ENCODE results near the gene SDC3.

Gene SDC3

GRCh38 chr1:30847358-30847972 is 61.1 kb downstream of the SDC3 start:
- DNase-seq (ENCODE audit: low spot score) = peak; percentile 81

- DNase-seq (ENCODE audit: low spot score) = no peak
These were observed 62.0 kb downstream of the SDC3 start for GRCh38 chr1:30846587-30846986.

GRCh38 chr1:30845904-30846290 is 62.7 kb downstream of the SDC3 start:
- no peak for DNase-seq (ENCODE audit: low spot score)

GRCh38 chr1:30845237-30845903 is 63.2 kb downstream of the SDC3 start:
- no peak for DNase-seq (ENCODE audit: low spot score)

GRCh38 chr1:30844631-30845030 is 63.9 kb downstream of the SDC3 start:
- DNase-seq (ENCODE audit: low spot score) = no peak

GRCh38 chr1:30842697-30843354 is 65.7 kb downstream of the SDC3 start:
- no peak for DNase-seq (ENCODE audit: low spot score)

GRCh38 chr1:30840904-30841598 is 67.5 kb downstream of the SDC3 start:
- DNase-seq (ENCODE audit: low spot score) = no peak

GRCh38 chr1:30839827-30840359 is 68.7 kb downstream of the SDC3 start:
- DNase-seq (ENCODE audit: low spot score) = no peak

GRCh38 chr1:30838996-30839395 is 69.6 kb downstream of the SDC3 start:
- no peak for DNase-seq (ENCODE audit: low spot score)

GRCh38 chr1:30837653-30838052 is 70.9 kb downstream of the SDC3 start:
- no peak for DNase-seq (ENCODE audit: low spot score)

GRCh38 chr1:30834253-30834652 is 74.3 kb downstream of the SDC3 start:
- DNase-seq (ENCODE audit: low spot score) = no peak

- DNase-seq (ENCODE audit: low spot score) = no peak
These were observed 78.0 kb downstream of the SDC3 start for GRCh38 chr1:30830537-30830936.

- no peak for DNase-seq (ENCODE audit: low spot score)
These were observed 78.7 kb downstream of the SDC3 start for GRCh38 chr1:30829889-30830288.

- DNase-seq (ENCODE audit: low spot score) = no peak
These were observed 83.7 kb downstream of the SDC3 start for GRCh38 chr1:30824736-30825429.

- DNase-seq (ENCODE audit: low spot score) = peak; percentile 98
These were observed 84.4 kb downstream of the SDC3 start for GRCh38 chr1:30823969-30824735.

GRCh38 chr1:30823627-30823968 is 85.0 kb downstream of the SDC3 start:
- DNase-seq (ENCODE audit: low spot score) = no peak

GRCh38 chr1:30822966-30823581 is 85.5 kb downstream of the SDC3 start:
- DNase-seq (ENCODE audit: low spot score) = no peak

- no peak for DNase-seq (ENCODE audit: low spot score)
These were observed 86.6 kb downstream of the SDC3 start for GRCh38 chr1:30822006-30822405.

GRCh38 chr1:30820299-30820698 is 88.3 kb downstream of the SDC3 start:
- no peak for DNase-seq (ENCODE audit: low spot score)

All from ecto neural progenitor cell (in vitro differentiated cells).